Panc1 (cell line): ENCODE measurements around the gene HSD17B14.

Experiments
- POLR2AphosphoS5 ChIP-seq: IDR thresholded peaks from 2 replicates; pipeline ENCODE4 v1.6.1; 2012; ENCODE audit warnings: mild to moderate bottlenecking, low read depth, low read length, moderate library complexity
- SIN3A ChIP-seq: IDR thresholded peaks from 2 replicates; pipeline ENCODE4 v1.6.1; 2012; ENCODE audit warnings: low read depth, mild to moderate bottlenecking, low read length, moderate library complexity, borderline replicate concordance; ENCODE audit not compliant: insufficient read depth
- TCF7L2 ChIP-seq: IDR thresholded peaks from 2 replicates; pipeline ENCODE4 v1.6.1; 2011; ENCODE audit warnings: mild to moderate bottlenecking, low read depth, low read length, inconsistent platforms
- TF ChIP-seq, protein P1 (sequence below): fragments of 450-650 bp; IDR thresholded peaks from 2 replicates; pipeline ENCODE4 v1.5.1; 2017; ENCODE audit warnings: mild to moderate bottlenecking
- TF ChIP-seq, protein P2 (sequence below), 2 experiments: IDR thresholded peaks; 2 replicates each; pipeline ENCODE4 v1.6.1; 2011 to 2012; ENCODE audit warnings: low read depth in 2 of 2, control low read depth in 1 of 2, low read length in 1 of 2, mild to moderate bottlenecking in 1 of 2, moderate library complexity in 1 of 2; ENCODE audit not compliant: insufficient read depth in 1 of 2

DNA sequence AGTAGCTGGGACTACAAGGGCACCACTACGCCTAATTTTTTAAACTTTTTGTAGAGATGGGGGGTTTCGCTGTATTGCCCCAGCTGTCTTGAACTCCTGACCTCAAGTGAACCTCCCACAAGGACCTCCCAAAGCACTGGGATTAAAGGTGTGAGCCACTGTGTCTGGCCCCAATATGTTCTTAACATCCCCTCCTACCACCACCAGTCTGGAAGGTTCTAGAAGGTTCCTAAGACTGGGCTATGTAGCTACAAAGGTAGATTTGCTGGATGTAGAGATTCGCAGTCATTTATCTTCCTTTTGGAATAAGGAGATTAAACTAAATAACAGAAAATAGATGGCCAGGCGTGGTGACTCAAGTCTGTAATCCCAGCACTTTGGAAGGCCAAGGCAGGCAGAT lies 5.3 kb downstream of the HSD17B14 start:
- TF ChIP-seq POLR2AphosphoS5 = no peak
- TF ChIP-seq, protein P1, sequence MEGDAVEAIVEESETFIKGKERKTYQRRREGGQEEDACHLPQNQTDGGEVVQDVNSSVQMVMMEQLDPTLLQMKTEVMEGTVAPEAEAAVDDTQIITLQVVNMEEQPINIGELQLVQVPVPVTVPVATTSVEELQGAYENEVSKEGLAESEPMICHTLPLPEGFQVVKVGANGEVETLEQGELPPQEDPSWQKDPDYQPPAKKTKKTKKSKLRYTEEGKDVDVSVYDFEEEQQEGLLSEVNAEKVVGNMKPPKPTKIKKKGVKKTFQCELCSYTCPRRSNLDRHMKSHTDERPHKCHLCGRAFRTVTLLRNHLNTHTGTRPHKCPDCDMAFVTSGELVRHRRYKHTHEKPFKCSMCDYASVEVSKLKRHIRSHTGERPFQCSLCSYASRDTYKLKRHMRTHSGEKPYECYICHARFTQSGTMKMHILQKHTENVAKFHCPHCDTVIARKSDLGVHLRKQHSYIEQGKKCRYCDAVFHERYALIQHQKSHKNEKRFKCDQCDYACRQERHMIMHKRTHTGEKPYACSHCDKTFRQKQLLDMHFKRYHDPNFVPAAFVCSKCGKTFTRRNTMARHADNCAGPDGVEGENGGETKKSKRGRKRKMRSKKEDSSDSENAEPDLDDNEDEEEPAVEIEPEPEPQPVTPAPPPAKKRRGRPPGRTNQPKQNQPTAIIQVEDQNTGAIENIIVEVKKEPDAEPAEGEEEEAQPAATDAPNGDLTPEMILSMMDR = no peak
- TF ChIP-seq, protein P2, sequence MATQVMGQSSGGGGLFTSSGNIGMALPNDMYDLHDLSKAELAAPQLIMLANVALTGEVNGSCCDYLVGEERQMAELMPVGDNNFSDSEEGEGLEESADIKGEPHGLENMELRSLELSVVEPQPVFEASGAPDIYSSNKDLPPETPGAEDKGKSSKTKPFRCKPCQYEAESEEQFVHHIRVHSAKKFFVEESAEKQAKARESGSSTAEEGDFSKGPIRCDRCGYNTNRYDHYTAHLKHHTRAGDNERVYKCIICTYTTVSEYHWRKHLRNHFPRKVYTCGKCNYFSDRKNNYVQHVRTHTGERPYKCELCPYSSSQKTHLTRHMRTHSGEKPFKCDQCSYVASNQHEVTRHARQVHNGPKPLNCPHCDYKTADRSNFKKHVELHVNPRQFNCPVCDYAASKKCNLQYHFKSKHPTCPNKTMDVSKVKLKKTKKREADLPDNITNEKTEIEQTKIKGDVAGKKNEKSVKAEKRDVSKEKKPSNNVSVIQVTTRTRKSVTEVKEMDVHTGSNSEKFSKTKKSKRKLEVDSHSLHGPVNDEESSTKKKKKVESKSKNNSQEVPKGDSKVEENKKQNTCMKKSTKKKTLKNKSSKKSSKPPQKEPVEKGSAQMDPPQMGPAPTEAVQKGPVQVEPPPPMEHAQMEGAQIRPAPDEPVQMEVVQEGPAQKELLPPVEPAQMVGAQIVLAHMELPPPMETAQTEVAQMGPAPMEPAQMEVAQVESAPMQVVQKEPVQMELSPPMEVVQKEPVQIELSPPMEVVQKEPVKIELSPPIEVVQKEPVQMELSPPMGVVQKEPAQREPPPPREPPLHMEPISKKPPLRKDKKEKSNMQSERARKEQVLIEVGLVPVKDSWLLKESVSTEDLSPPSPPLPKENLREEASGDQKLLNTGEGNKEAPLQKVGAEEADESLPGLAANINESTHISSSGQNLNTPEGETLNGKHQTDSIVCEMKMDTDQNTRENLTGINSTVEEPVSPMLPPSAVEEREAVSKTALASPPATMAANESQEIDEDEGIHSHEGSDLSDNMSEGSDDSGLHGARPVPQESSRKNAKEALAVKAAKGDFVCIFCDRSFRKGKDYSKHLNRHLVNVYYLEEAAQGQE (IDR thresholded peaks at IDR 0.05; ENCODE audit: insufficient read depth in 1 of 2, low read depth in 2 of 2, low read length in 1 of 2) = no peak
- no peak for TF ChIP-seq TCF7L2
- no peak for TF ChIP-seq SIN3A
